Fibroblast of the aortic adventitia (primary cell): ENCODE measurements around the gene PLD2. TPM values are rescaled to one million over a fixed set of nuclear protein-coding genes. Genes with fewer than 3 reads are reported as not detected.

Experiments used
- DNase-seq: peaks from one replicate; pipeline ENCODE4 v3.0.0-alpha.2; 2010; ENCODE audit warnings: low read depth
- H3K4me3 ChIP-seq: 2 replicates; pipeline ENCODE4 v1.5.1; 2011; ENCODE audit warnings: low read depth, mild to moderate bottlenecking, control low read depth, low read length, moderate library complexity
- total RNA-seq: library from RNA; depleted of rRNA; stranded (reverse); fragments of >200 nt; gene quantifications from 2 replicates; pipeline ENCODE4 v1.2.3, GENCODE V29; 2012; ENCODE audit warnings: low replicate concordance
- TF ChIP-seq, protein P1 (sequence below): IDR thresholded peaks from 2 replicates; pipeline ENCODE4 v1.5.1; 2011; ENCODE audit warnings: mild to moderate bottlenecking, low read length, control low read depth, inconsistent platforms; ENCODE audit not compliant: insufficient read depth

The PLD2 gene
- total RNA-seq, 1 donor, result 18.4 TPM

GRCh38 chr17:4769628-4770027, 37.3 kb upstream of the PLD2 start:
- no peak for DNase-seq
- H3K4me3 ChIP-seq, result no peak overlapping the region
- TF ChIP-seq, protein P1, sequence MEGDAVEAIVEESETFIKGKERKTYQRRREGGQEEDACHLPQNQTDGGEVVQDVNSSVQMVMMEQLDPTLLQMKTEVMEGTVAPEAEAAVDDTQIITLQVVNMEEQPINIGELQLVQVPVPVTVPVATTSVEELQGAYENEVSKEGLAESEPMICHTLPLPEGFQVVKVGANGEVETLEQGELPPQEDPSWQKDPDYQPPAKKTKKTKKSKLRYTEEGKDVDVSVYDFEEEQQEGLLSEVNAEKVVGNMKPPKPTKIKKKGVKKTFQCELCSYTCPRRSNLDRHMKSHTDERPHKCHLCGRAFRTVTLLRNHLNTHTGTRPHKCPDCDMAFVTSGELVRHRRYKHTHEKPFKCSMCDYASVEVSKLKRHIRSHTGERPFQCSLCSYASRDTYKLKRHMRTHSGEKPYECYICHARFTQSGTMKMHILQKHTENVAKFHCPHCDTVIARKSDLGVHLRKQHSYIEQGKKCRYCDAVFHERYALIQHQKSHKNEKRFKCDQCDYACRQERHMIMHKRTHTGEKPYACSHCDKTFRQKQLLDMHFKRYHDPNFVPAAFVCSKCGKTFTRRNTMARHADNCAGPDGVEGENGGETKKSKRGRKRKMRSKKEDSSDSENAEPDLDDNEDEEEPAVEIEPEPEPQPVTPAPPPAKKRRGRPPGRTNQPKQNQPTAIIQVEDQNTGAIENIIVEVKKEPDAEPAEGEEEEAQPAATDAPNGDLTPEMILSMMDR, result no peak

GRCh38 chr17:4771519-4772234, 35.3 kb upstream of the PLD2 start, which contains the start of gene TM4SF5:
TM4SF5 (plus strand) TSS chr17:4771886; CDS start chr17:4771923, 37 bp downstream.
- DNase-seq, result no peak
- H3K4me3 ChIP-seq, result no peak within 1 kb of the TSS
- TF ChIP-seq, protein P1, result no peak

DNA sequence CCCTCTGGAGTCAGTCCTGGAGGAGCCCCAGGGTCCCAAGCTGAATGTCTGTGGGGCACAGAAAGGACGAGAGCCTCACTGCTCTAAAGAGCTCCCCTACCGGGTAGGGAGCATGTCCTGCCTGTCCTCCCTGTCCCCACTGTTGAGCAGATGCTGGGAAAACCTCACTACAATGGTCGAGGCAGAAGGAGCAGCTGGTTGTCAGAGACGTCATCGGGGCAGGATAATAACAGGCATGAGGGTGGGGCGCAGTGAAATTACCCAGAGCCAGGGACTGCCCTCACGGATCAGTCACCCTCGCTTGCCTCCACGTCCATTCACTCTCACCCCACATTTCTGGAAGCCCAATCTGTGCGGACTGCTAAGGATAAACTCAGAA, 34.7 kb upstream of the PLD2 start:
- no peak overlapping the region for H3K4me3 ChIP-seq
- TF ChIP-seq, protein P1, result no peak
- DNase-seq, result no peak

- H3K4me3 ChIP-seq, result no peak overlapping the region
- TF ChIP-seq, protein P1, result no peak
- DNase-seq, result no peak
Measured at GRCh38 chr17:4777969-4778760, 28.8 kb upstream of the PLD2 start.

- TF ChIP-seq, protein P1, result no peak
- H3K4me3 ChIP-seq, result no peak overlapping the region
- no peak for DNase-seq
Measured at GRCh38 chr17:4780325-4780955, 26.5 kb upstream of the PLD2 start.

GRCh38 chr17:4782652-4783051, 24.3 kb upstream of the PLD2 start:
- DNase-seq, result no peak
- TF ChIP-seq, protein P1, result no peak
- H3K4me3 ChIP-seq, result no peak overlapping the region
